ENCODE results near the gene AMH.
"Not testable (repeated sequence)": the region's sequence is repeated elsewhere in the genome, so short reads cannot be mapped to it uniquely, and the experiment has no call there.

Gene AMH

DNA sequence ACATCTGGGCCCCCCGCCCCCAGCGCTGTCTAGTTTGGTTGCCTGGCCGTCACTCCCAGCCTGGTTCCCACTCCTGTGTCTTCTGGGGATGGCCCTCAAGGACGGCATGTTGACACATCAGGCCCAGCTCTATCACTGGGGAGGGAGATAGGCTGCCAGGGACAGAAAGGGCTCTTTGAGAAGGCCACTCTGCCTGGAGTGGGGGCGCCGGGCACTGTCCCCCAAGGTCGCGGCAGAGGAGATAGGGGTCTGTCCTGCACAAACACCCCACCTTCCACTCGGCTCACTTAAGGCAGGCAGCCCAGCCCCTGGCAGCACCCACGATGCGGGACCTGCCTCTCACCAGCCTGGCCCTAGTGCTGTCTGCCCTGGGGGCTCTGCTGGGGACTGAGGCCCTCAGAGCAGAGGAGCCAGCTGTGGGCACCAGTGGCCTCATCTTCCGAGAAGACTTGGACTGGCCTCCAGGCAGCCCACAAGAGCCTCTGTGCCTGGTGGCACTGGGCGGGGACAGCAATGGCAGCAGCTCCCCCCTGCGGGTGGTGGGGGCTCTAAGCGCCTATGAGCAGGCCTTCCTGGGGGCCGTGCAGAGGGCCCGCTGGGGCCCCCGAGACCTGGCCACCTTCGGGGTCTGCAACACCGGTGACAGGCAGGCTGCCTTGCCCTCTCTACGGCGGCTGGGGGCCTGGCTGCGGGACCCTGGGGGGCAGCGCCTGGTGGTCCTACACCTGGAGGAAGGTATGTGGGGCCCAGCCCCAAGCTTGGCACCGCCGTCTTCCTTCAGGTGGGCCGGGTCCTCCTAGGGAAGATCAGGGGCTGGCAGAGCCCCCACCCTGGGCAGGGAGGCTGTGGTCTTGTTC lies at the start of gene AMH:
Gene AMH (plus strand): TSS at position 314 of the 857 bp plus-strand sequence. CDS start 10 bp downstream, at position 324.
- no peak for DNase-seq (ENCODE audit: low spot score)

DNA sequence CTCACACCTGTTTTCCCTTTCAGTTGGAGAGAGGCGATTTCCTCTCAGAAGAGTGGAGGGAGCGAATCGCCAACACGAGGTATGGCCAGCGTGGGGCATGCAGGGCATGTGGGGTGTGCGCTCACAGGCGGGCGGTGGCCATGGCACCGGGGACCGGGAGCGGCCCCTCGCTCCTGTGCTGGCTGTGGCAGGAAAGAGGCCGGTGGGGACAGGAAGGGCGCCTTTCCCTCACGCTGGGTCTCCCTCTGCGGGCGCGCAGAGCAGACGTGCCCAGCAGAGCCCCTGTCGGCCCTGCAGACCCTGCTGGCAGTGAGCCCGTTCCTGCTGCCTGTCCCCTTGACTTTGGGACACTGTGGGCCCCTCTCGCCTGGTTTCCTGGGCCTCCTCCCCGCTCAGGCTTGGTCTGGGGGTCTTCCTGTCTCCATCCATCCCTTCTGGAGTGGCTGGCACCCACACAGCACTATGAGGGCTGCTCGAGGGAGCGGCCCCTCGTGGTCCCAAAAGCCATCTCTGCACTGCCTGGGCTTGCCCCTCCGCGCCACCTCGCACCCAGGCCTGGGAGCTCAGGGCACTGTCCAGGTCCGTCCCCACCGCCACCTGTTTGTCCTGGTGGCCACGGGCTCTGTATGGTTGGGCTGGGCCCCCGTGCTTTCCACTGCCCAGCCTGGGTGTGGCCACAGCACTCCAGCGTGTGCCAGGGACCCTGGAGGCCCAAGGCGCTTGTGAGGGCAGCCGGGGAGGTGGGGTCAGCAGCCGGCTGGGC lies 49.1 kb upstream of the AMH start:
- no peak for DNase-seq (ENCODE audit: low spot score)

DNA sequence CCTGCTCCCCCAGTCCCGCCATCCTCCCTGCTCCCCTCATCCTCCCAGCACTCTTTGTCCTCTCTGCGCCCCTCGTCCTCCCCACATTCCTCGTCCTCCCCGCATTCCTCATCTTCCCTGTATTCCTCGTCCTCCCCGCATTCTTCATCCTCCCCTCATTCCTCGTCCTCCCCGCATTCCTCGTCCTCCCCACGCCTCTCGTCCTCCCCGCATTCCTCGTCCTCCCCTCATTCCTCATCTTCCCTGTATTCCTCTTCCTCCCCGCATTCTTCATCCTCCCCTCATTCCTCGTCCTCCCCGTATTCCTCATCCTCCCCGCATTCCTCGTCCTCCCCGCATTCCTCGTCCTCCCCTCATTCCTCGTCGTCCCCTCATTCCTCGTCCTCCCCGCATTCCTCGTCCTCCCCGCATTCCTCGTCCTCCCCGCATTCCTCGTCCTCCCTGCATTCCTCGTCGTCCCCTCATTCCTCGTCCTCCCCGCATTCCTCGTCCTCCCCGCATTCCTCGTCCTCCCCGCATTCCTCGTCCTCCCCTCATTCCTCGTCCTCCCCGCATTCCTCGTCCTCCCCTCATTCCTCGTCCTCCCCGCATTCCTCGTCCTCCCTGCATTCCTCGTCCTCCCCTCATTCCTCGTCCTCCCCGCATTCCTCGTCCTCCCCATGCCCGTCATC lies 48.4 kb upstream of the AMH start:
- DNase-seq (ENCODE audit: low spot score), result not testable (repeated sequence)

DNA sequence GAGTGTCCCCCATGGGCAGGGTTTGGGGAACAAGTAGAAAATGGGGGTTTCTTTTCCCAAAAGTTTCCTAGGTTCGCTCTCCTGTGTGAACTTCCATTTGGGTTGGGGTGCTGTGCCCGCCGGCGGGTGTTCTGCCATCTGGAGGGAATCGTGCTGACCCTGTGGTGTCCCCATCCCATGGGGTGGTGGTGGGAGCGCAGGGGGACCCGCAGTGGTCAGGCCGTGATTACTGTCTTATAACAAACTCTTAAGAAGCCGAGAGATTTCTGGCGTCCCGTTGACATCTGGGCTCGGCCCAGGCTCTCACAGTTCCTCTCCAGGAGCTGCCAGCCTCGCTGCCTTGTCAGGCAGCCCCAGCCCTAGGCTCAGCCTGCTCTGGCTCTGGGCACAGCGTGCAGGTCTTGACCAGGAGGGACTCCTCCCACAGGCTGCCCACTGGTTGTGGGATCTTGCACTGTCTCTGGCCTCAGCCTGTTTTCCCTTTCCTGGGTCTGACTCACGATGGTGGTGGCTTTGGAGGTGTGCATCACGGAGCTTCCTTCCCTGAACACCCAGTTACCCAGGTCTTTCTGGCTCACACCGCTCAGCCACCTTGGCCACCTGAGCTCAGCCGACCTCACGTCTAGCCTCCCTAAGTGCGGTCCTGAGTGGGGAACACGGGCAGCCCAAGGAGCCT lies 47.5 kb upstream of the AMH start:
- no peak for DNase-seq (ENCODE audit: low spot score)

DNA sequence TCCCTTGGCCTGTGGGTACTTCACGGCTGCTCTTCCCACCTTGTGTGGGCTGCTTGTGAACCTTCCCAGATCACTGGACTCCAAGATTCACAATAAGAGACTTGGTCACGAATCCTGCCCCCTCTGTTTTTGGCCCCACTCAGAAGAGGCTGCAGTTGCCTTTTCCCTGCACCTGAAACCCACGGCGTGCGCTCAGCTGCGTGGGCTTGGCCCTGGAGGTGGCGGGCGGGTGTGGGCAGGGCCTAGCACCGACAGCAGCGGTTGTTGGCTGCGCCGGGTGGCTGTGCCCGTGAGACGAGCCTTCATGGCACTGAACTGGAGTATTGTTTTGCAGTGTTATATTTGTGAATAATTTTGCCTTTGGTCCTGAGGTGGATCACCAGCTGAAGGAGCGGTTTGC lies 46.8 kb upstream of the AMH start:
- no peak for DNase-seq (ENCODE audit: low spot score)

DNA sequence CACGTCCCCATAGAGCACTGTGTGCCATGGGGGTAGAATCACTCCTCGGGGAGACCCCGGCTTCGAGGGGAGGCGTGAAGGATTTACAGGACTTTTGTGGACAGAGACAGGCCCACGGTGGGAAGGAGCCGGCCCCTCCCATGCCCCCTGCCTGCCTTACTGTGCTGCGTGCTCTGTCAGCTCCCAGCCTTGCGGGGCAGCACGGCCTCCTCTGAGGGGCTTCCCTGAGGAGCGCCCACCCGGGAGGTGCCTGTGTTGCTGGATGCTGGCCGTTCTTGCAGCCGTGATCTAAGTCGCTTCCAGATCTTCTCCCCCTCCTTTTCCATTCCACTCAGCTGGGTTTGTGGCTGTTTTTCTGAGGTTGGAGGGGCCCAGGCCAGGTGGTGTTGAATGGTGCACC lies 42.1 kb upstream of the AMH start:
- DNase-seq (ENCODE audit: low spot score), result no peak

DNA sequence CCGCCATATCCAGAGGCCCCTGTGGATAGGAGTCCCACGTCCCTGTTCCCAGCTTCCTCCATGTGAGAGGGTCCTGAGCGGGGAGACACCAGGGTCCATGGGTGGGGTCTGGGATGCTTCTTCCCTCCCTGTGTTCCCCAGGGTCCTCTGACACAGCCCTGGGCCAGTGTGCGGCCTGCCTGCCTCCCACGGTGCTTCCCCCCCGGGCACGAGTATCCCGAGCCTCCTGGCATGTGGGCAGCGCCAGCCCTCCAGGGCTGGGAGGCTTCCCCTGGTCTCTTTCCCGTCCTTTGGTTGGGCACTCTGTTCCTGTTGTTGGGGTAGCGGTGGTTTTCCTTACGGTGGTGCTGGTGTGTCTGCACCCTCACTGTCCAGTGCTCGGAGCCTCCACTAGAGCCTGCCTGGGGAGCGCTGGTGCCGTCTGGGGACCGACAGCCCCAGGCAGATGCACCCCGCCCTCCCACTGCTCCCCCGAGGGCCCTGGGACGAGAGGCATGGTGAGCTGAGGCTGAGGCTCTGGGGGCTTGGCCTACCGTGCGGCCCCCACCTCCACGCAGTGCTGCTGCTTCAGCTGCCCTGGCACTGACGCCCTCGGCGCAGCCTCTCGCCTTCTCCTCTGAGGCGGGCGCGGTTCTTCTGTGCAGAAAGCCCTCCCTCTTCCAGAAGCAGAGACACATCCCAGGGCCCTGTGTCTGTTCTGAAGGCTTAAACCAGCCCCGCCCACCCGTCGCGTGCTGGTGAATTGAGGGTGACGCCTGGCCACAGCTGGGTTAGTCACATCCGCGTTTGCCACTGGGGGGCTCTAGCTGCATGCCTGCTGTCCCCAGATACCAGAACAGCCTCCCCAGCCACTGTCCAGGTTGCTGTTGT lies 40.9 kb upstream of the AMH start:
- DNase-seq (ENCODE audit: low spot score), result no peak

DNA sequence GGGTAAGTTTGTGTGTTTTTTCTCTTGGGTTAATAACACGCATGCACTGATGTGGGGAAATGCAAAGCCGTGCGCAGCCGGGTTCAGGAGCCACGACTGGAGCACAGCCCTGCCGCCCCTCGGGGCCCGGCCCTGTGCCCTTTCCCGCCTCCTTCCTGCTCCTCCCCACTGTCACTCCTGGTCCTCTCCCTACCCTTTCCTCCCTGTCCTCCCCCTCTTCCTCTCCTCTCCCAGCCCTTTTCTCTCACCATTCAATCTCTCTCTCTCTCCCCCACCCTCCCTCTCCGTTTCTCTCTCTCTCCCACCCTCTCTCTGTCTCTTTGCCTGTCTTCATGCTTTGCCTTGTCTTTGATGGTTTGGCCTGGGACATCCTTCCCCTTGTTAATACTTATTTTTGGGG lies 40.1 kb upstream of the AMH start:
- no peak for DNase-seq (ENCODE audit: low spot score)

DNA sequence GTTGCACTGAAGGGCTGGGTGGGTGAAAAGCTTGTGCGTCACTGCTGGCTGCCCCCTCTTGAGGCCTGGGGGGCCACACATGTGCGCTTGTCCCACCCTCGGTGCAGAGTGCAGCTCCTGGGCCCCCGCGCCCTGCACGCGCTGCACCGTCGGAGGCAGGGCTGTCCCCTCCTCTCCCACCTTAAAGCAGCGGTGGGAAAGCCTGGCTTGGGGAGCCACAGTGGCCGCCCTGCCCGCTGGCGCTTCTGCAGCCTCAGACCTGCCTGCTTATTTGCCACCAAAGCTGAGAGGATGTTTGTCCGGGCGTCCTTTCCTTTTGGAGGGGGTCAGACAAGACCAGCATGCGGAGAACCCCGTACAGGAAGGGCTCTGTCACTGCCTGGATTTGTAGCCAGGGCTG lies 39.7 kb upstream of the AMH start:
- DNase-seq (ENCODE audit: low spot score), result no peak

DNA sequence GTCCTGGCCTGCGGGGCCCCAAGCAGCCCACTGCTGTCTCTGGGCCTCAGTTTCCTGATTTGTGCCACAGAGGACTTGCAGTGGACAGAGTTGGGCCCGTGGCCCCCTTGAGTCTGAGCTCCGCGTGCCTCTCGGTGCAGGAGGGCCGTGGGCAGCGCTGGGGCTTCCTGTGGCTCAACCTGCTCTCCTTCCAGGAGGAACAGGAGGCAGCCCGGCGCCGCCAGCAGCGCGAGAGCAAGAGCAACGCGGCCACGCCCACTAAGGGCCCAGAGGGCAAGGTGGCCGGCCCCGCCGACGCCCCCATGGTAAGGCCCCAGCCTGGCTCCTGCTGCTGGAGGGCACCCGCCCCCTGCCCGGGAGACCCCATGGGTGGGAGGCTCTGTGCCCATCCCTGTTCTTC lies 38.9 kb upstream of the AMH start:
- no peak for DNase-seq (ENCODE audit: low spot score)

DNA sequence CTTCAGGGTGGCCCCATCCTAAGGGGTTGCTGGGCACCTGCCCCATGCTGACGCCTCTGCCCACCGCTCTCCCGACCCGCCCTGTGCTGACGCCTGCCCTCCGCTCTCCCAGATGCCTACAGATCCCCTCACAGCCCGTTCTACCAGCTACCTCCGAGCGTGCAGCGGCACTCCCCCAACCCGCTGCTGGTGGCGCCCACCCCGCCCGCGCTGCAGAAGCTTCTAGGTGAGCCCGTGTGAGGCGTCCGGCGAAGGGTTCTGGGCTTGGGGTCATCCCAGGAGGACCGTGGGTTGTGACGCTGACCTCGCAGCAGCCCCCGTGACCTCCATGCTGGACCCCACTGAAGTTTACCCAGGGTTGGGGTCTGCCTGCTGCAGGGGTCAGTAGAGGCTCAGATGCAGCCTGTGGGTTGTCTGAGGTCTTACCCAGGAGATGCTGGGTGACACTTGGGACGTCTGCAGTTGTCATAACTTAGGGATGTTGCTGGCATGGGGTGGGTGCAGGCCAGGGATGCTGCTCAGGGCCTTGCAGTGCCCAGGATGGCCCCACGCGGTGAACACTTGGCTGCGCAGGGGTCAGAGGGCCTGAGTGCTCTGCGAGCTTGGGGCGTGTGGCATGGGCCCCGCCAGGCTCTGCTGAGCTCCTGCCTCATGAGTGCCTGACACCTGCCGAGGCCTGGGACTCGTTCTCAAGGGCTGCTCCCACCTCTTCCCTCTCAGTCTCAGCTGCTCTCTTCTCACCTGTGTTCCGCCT lies 38.0 kb upstream of the AMH start:
- no peak for DNase-seq (ENCODE audit: low spot score)

DNA sequence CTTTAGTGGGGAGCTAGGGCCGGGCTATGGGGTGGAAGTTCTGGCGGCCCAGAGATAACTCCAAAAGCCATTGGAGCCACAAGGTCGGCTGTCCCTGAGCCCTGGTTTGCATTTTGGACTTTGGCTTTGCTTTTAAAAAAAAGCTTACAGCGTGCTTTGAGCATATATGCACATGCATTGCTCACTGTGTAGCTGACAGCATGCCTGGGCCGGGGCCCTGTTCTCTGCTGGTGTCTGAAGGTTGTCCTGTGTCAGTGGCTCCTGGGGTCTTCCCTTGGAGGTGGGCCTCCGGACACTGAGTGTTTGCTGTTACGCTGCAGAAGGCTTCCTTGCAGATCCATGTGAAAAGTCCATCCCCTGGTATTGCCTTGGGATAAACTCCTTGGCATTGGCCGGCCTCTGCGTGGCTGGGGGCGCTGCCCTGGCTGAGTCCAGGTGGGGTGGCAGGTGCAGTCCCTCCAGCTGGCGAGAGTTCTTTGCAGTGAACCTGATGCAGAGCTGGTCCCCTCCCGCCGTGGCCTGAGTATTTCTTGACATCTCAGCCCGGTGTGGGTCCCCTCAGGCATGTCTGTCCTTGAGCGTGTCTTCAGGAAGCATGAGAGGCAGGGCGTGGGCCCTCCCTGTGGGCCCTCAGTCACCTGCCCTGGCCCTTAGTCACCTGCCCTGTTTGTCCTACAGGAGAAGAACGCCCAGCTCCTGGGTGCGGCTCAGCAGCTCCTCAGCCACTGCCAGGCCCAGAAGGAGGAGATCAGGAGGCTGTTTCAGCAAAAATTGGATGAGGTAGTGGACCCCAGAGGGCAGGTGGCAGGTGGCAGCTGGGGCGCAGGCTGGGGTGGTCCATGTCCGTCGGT lies 36.0 kb upstream of the AMH start:
- DNase-seq (ENCODE audit: low spot score), result no peak

DNA sequence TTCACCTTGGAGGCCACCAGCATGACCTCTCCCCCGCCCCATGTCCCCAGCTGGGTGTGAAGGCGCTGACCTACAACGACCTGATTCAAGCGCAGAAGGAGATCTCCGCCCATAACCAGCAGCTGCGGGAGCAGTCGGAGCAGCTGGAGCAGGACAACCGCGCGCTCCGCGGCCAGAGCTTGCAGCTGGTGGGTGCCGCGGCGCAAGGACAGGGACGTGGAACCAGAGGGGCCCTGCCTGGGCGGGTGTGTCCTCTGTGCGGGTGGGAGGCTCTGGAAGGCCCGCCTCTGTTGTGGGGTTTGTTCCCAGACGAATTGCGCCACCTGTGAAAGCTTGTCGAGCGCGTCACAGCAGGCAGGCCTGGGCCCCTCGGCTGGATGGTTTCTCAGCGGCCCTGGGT lies 35.3 kb upstream of the AMH start:
- DNase-seq (ENCODE audit: low spot score), result no peak

DNA sequence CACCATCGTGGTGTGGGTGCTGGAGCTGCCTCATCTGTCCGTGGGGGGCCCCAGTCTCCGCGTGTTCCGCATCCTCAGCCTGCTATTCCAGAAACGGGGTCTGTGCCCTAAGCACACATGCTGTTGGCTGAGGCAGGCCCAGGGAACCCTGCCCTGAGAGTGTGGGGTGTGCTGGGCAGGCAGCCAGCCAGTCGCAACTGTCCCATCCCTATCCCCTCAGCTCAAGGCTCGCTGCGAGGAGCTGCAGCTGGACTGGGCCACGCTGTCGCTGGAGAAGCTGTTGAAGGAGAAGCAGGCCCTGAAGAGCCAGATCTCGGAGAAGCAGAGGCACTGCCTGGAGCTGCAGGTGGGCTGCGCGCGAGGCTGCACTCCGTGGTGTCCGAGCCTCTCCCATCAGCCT lies 34.9 kb upstream of the AMH start:
- DNase-seq (ENCODE audit: low spot score), result no peak

DNA sequence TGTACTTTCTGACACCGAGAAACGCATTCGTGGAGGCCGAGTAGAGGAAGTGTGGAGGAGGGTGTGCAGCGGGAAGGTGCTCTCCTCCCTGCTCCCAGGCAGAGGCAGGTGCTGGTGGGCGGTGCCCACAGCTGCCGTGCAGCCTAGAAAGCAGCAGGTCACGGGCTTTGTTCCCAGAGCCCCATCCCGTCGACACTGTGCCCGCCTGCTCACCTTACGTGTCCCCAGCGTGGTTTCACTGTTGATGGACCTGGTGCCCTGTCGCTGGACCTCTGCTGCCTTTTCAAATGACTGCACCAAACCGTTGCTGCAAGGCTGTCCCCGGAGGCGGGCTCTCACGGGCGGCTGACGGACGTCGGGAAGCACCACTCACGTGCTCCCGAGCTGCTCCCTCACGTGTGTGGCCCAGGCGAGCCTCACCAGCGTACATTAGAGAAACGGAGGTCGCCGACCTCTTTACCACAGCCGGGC lies 33.8 kb upstream of the AMH start:
- DNase-seq (ENCODE audit: low spot score), result no peak

DNA sequence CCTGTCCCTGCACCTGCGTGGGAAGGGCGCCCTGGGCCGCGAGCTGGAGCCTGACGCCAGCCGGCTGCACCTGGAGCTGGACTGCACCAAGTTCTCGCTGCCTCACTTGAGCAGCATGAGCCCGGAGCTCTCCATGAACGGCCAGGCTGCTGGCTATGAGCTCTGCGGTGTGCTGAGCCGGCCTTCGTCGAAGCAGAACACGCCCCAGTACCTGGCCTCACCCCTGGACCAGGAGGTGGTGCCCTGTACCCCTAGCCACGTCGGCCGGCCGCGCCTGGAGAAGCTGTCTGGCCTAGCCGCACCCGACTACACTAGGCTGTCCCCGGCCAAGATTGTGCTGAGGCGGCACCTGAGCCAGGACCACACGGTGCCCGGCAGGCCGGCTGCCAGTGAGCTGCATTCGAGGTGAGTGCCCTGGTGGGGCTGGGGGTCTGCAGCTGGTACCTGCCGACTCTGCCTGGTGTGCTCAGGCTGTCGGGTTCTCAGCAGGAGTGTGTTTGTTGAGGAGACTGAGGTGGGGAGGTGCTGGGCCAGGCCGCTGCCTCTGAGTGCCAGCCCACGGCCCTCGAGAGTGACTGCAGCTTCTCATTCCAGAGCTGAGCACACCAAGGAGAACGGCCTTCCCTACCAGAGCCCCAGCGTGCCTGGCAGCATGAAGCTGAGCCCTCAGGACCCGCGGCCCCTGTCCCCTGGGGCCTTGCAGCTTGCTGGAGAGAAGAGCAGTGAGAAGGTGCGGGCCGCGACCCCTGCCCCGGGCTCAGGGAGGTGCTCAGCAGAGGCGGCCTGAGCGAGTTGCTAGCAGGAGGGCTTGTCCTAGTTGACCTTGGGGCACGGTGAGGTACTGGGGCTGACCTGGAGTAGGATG lies 32.5 kb upstream of the AMH start:
- no peak for DNase-seq (ENCODE audit: low spot score)

DNA sequence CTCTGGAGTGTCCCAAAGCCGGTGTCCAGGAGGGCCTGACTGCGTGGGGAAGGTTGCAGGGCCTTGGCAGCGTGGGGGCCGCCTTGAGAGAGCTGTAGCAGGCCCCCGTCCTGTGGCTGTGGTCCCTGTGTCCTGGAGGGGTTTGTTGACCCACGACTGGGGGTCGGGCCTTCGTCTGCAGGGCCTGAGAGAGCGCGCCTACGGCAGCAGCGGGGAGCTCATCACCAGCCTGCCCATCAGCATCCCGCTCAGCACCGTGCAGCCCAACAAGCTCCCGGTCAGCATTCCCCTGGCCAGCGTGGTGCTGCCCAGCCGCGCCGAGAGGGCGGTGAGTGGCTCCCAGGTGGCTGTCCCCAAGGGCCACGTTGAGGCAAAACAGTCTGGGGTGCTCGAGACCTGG lies 31.5 kb upstream of the AMH start:
- DNase-seq (ENCODE audit: low spot score), result no peak

DNA sequence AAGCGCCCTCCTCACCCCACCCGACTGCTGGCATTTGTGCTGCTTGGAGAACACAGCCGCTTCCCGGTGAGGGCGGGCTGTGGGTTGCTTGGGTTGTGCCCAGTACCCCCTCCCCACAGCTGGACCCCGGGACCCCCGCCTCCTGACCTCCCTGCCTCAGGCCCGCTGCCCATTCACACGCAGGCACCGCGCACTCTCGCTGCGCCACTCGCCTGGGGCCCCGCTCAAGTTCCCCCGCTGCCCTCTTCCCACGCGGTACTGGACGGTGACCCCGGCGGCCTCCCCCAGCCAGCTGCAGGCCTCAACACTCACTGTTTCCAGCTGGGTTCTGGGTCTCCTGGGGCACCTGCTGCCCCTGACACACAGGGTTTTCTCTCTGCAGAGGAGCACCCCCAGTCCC lies 29.4 kb upstream of the AMH start:
- no peak for DNase-seq (ENCODE audit: low spot score)
